ENCODE results near the gene RBBP8. TPM values are rescaled to one million over a fixed set of nuclear protein-coding genes. Genes with fewer than 3 reads are reported as not detected.
"Not testable (repeated sequence)": the region's sequence is repeated elsewhere in the genome, so short reads cannot be mapped to it uniquely, and the experiment has no call there.

The RBBP8 gene
- total RNA-seq = 10 to 100 TPM; 18.5 to 21.4 (median 20.1) TPM
- long read RNA-seq, donor 1, partial matches to known transcripts = 3 of 10 reads
- long read RNA-seq, donor 1, other reads (novel, unspliced or antisense) = 4 of 10 reads
- long read RNA-seq, donor 2, partial matches to known transcripts = 6 of 7 reads
- long read RNA-seq, donor 2, other reads (novel, unspliced or antisense) = 1 of 7 reads

DNA sequence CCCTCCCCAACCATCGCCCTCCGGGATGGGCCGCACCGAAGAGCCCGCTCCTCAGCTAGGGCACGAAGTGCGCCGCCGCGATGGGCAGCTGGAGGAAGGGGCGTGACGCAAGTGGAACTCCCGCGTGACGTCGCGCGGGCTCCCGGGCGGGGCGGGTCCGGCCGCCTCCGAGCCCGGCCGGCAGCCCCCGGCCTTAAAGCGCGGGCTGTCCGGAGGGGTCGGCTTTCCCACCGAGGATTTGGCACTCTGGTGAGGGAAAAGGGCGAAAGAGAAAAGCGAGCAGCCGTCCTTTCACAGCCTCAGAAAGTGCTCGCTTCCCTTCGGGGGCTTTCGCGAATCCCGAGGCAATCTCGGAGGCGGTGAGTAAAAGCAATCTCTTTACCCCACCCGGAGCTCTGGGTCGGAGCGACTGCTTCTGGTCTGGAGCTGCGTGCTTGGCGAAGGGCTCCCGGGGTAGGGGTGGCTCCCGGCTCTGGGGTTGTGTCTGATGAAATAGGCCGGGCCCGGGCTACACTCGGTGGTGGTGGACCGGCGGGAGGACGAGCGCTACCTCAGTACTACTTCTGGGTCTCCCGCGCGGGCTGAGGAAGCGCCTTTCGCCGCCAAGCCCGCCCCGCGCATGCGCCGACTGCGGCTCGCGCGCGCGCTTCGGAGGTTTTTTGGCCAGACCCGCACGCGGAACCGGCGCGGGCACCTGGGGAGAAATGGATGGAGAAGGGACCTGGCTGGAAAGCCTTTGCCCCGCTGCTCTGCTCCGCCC lies at the start of gene RBBP8:
Gene RBBP8, plus strand, starts transcription at position 123 of the 760 bp plus-strand sequence. CDS start 3,524 bp downstream, outside the sequence.
- intact Hi-C loops (cut with DNase I, micrococcal nuclease) = no loop called here
- TF ChIP-seq CTCF (IDR thresholded peaks at IDR 0.05) = no peak
- ATAC-seq = peak; percentile 95

GRCh38 chr18:22883827-22884226 lies 49.3 kb upstream of the RBBP8 start:
- no peak for DNase-seq
- intact Hi-C loops (cut with DNase I, micrococcal nuclease) = no loop called here
- no peaks in the 10 kb centered on the region for H3K36me3 ChIP-seq (ENCODE audit: low read depth)
- H3K4me3 ChIP-seq = no peak overlapping the region
- no peak for ATAC-seq
- TF ChIP-seq CTCF (IDR thresholded peaks at IDR 0.05) = no peak
- no peaks in the 10 kb centered on the region for H3K4me1 ChIP-seq (ENCODE audit: low read depth)
- H3K9me3 ChIP-seq = no peaks in the 10 kb centered on the region

More for the DNA sequence above, at the start of gene RBBP8:
- Histone ChIP-seq H3K9me3 (no peaks in the 10 kb centered on the region), H3K4me1 (ENCODE audit: low read depth) (no peaks in the 10 kb centered on the region), H3K36me3 (ENCODE audit: low read depth) (no peaks in the 10 kb centered on the region), H3K4me3 (peak within 1 kb of the TSS; percentile 54)
- DNase-seq = peak; percentile 89 to 90 (median 89)

- DNase-seq = peak in 1 of 3 donors; percentile 26
- H3K4me1 ChIP-seq (ENCODE audit: low read depth); H3K36me3 ChIP-seq (ENCODE audit: low read depth); ATAC-seq; H3K9me3 ChIP-seq; intact Hi-C loops (cut with DNase I, micrococcal nuclease); H3K4me3 ChIP-seq: not testable (repeated sequence)
Measured at GRCh38 chr18:22885694-22886093, 47.4 kb upstream of the RBBP8 start.

- no peak for TF ChIP-seq CTCF (IDR thresholded peaks at IDR 0.05)
- Histone ChIP-seq H3K4me3 (no peak overlapping the region), H3K9me3 (no peaks in the 10 kb centered on the region), H3K36me3 (ENCODE audit: low read depth) (no peaks in the 10 kb centered on the region), H3K4me1 (ENCODE audit: low read depth) (no peaks in the 10 kb centered on the region)
- intact Hi-C loops (cut with DNase I, micrococcal nuclease) = no loop called here
- DNase-seq (no peak), ATAC-seq (no peak)
Measured at GRCh38 chr18:22899421-22899820, 33.7 kb upstream of the RBBP8 start.

- intact Hi-C loops (cut with DNase I, micrococcal nuclease) = no loop called here
- Histone ChIP-seq H3K9me3 (no peaks in the 10 kb centered on the region), H3K4me3 (no peak overlapping the region), H3K4me1 (ENCODE audit: low read depth) (no peaks in the 10 kb centered on the region), H3K36me3 (ENCODE audit: low read depth) (no peaks in the 10 kb centered on the region)
- TF ChIP-seq CTCF (IDR thresholded peaks at IDR 0.05) = no peak
- DNase-seq (peak in 1 of 3 donors; percentile 33), ATAC-seq (no peak)
Measured at GRCh38 chr18:22900558-22901238, 32.4 kb upstream of the RBBP8 start.

DNA sequence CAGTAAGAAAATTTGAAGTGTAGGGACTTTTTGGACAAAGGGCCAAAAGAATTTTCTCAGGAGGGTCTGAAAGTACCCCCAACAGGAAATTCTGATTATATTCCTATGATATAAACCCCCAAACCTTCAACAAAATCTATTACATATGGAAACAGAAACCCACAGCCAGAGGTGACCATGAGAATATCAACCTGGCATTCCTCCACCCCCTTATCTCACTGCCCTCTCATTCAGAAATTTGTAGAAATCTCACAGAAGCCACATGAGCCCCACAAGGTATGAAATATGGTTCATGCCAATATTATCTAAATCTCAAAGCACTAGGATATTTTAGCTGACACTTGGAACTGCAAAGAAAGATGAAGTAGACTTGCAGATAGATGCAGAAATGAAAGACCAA lies 31.0 kb upstream of the RBBP8 start:
- H3K36me3 ChIP-seq (ENCODE audit: low read depth) = no peaks in the 10 kb centered on the region
- TF ChIP-seq CTCF (IDR thresholded peaks at IDR 0.05) = no peak
- no peak for ATAC-seq
- intact Hi-C loops (cut with DNase I, micrococcal nuclease) = no loop called here
- no peaks in the 10 kb centered on the region for H3K9me3 ChIP-seq
- H3K4me1 ChIP-seq (ENCODE audit: low read depth) = no peaks in the 10 kb centered on the region
- no peak for DNase-seq
- H3K4me3 ChIP-seq = no peak overlapping the region

DNA sequence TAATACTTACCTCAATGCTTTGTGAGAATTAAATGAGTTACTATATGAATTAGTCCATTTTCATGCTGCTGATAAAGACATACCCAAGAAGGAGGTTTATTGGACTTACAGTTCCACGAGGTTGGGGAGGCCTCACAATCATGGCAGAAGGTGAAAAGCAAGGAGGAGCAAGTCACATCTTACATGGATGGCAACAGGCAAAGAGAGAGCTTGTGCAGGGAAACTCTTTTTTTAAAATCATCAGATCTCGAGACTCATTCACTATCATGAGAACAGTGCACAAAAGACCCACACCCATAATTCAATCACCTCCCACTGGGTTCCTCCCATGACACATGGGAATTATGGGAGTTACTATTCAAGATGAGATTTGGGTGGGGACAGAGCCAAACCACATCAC lies 29.9 kb upstream of the RBBP8 start:
- intact Hi-C loops (cut with DNase I, micrococcal nuclease); H3K36me3 ChIP-seq (ENCODE audit: low read depth); H3K4me3 ChIP-seq: not testable (repeated sequence)

More for the DNA sequence above, 29.9 kb upstream of the RBBP8 start:
- not testable (repeated sequence) for H3K4me1 ChIP-seq (ENCODE audit: low read depth); H3K9me3 ChIP-seq; DNase-seq; ATAC-seq

Data from mucosa of descending colon (tissue), 3 donors.